Ovary (tissue), 3 donors: ENCODE results near the gene PKN1.
"Not testable (repeated sequence)": the region's sequence is repeated elsewhere in the genome, so short reads cannot be mapped to it uniquely, and the experiment has no call there.

Experiments
- POLR2A ChIP-seq: fragments of 450-650 bp; IDR thresholded peaks from one replicate; pipeline ENCODE4 v1.6.1; 2017; ENCODE audit warnings: antibody characterized with exemption, mild to moderate bottlenecking, moderate library complexity
- TF ChIP-seq, protein P1 (sequence below), 3 donors: fragments of 450-650 bp in 2 of 3; fragments of 200-600 bp in 1 of 3; IDR thresholded peaks; one replicate each; pipeline versions ENCODE4 v1.5.1 to v1.8.0; 2016 to 2022; ENCODE audit warnings: antibody characterized with exemption in 3 of 3, mild to moderate bottlenecking in 1 of 3
- donor health status: DM: no; HTN: no; CAD: no.

GRCh38 chr19:14504575-14504974 lies 71.5 kb downstream of the PKN1 start:
- TF ChIP-seq, protein P1, sequence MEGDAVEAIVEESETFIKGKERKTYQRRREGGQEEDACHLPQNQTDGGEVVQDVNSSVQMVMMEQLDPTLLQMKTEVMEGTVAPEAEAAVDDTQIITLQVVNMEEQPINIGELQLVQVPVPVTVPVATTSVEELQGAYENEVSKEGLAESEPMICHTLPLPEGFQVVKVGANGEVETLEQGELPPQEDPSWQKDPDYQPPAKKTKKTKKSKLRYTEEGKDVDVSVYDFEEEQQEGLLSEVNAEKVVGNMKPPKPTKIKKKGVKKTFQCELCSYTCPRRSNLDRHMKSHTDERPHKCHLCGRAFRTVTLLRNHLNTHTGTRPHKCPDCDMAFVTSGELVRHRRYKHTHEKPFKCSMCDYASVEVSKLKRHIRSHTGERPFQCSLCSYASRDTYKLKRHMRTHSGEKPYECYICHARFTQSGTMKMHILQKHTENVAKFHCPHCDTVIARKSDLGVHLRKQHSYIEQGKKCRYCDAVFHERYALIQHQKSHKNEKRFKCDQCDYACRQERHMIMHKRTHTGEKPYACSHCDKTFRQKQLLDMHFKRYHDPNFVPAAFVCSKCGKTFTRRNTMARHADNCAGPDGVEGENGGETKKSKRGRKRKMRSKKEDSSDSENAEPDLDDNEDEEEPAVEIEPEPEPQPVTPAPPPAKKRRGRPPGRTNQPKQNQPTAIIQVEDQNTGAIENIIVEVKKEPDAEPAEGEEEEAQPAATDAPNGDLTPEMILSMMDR (IDR thresholded peaks at IDR 0.05), result not testable (repeated sequence)
- TF ChIP-seq POLR2A, result not testable (repeated sequence)
